GM18507 (cell line): Measurements from ENCODE around the gene ERC1.
"Not testable (repeated sequence)": the region's sequence is repeated elsewhere in the genome, so short reads cannot be mapped to it uniquely, and the experiment has no call there.

ENCODE experiments used
- DNase-seq: peaks from one replicate; pipeline ENCODE4 v3.0.0; 2011; ENCODE audit warnings: low read depth; ENCODE audit not compliant: insufficient read length; ENCODE audit errors: extremely low spot score
- FAIRE-seq: peaks from 2 replicates; lab custom pipeline; 2011; peaks lifted over from hg19 to GRCh38; lab: Jason Lieb, UNC

ERC1 gene

GRCh38 chr12:1297206-1297605, 306.2 kb downstream of the ERC1 start:
- DNase-seq (no peak), FAIRE-seq (no peak)

- FAIRE-seq (no peak), DNase-seq (no peak)
Measured at GRCh38 chr12:1297639-1298175, 306.7 kb downstream of the ERC1 start.

- FAIRE-seq (no peak), DNase-seq (no peak)
Measured at GRCh38 chr12:1300460-1300859, 309.4 kb downstream of the ERC1 start.

GRCh38 chr12:1302201-1302870, 311.3 kb downstream of the ERC1 start:
- no peak for DNase-seq
- FAIRE-seq, result no peak

GRCh38 chr12:1305063-1305434, 314.0 kb downstream of the ERC1 start:
- no peak for FAIRE-seq
- DNase-seq, result no peak

- DNase-seq (no peak), FAIRE-seq (no peak)
Measured at GRCh38 chr12:1305791-1306500, 314.9 kb downstream of the ERC1 start.

- FAIRE-seq (no peak), DNase-seq (no peak)
Measured at GRCh38 chr12:1306817-1307216, 315.8 kb downstream of the ERC1 start.

GRCh38 chr12:1307796-1308195, 316.8 kb downstream of the ERC1 start:
- FAIRE-seq, result no peak

GRCh38 chr12:1309613-1310012, 318.6 kb downstream of the ERC1 start:
- FAIRE-seq, result no peak

More at GRCh38 chr12:1307796-1308195, 316.8 kb downstream of the ERC1 start:
- no peak for DNase-seq

GRCh38 chr12:1310653-1311052, 319.6 kb downstream of the ERC1 start:
- no peak for FAIRE-seq
- no peak for DNase-seq

More at GRCh38 chr12:1309613-1310012, 318.6 kb downstream of the ERC1 start:
- no peak for DNase-seq

- FAIRE-seq, result no peak
- DNase-seq, result no peak
Measured at GRCh38 chr12:1311145-1311544, 320.1 kb downstream of the ERC1 start.

GRCh38 chr12:1313906-1314305, 322.9 kb downstream of the ERC1 start:
- FAIRE-seq, result no peak
- DNase-seq, result no peak

- DNase-seq (no peak), FAIRE-seq (no peak)
Measured at GRCh38 chr12:1314523-1314922, 323.5 kb downstream of the ERC1 start.

- not testable (repeated sequence) for FAIRE-seq, DNase-seq
Measured at GRCh38 chr12:1316991-1317390, 326.0 kb downstream of the ERC1 start.

GRCh38 chr12:1318327-1319031, 327.5 kb downstream of the ERC1 start:
- FAIRE-seq, result no peak
- DNase-seq, result no peak

- DNase-seq (no peak), FAIRE-seq (no peak)
Measured at GRCh38 chr12:1319212-1319611, 328.2 kb downstream of the ERC1 start.

GRCh38 chr12:1320021-1320420, 329.0 kb downstream of the ERC1 start:
- DNase-seq (no peak), FAIRE-seq (no peak)

GRCh38 chr12:1322821-1323220, 331.8 kb downstream of the ERC1 start:
- DNase-seq (no peak), FAIRE-seq (no peak)

GRCh38 chr12:1324099-1324498, 333.1 kb downstream of the ERC1 start:
- FAIRE-seq, result no peak
- DNase-seq, result no peak

- FAIRE-seq, result no peak
- DNase-seq, result no peak
Measured at GRCh38 chr12:1324910-1325309, 333.9 kb downstream of the ERC1 start.
